Esophagus squamous epithelium (tissue), 4 donors: Measurements from ENCODE around the gene UBAP2L.

Experiments
- CTCF ChIP-seq, 6 experiments: fragments of 450-650 bp in 4 of 6; fragments of 200-600 bp in 2 of 6; sonication (generic) in 2 of 6; IDR thresholded peaks; one replicate each; pipeline ENCODE4 v1.5.1; 2016 to 2019; ENCODE audit warnings: antibody characterized with exemption in 6 of 6, mild to moderate bottlenecking in 4 of 6, moderate library complexity in 4 of 6
- POLR2A ChIP-seq, 4 donors: fragments of 450-650 bp; IDR thresholded peaks; one replicate each; pipeline ENCODE4 v1.6.1; 2017; ENCODE audit warnings: antibody characterized with exemption in 4 of 4, mild to moderate bottlenecking in 4 of 4, moderate library complexity in 3 of 4

GRCh38 chr1:154236855-154237254 is 16.1 kb downstream of the UBAP2L start:
- TF ChIP-seq CTCF (IDR thresholded peaks at IDR 0.05): no peak
- no peak for TF ChIP-seq POLR2A (IDR thresholded peaks at IDR 0.05)
